Liver (tissue), 9 donors: ENCODE measurements around the gene KRTAP10-9. TPM values are rescaled to one million over a fixed set of nuclear protein-coding genes. Genes with fewer than 3 reads are reported as not detected.

Experiments used
- DNase-seq: peaks from one replicate; pipeline ENCODE4 v3.0.0-alpha.2; 2017; ENCODE audit warnings: low spot score
- H3K27ac ChIP-seq, 2 donors: one replicate each; pipeline ENCODE4 v1.7.0; 2013; ENCODE audit warnings: inconsistent platforms in 2 of 2, low read length in 2 of 2, control low read depth in 1 of 2, low read depth in 1 of 2, mild to moderate bottlenecking in 1 of 2
- H3K27me3 ChIP-seq, 4 donors: one replicate each; pipeline versions ENCODE4 v1.6.1 to v1.7.0; 2013; ENCODE audit warnings: low read length in 3 of 4, inconsistent platforms in 1 of 4, mild to moderate bottlenecking in 1 of 4, moderate library complexity in 1 of 4; ENCODE audit not compliant: control insufficient read depth in 4 of 4, insufficient read depth in 4 of 4
- H3K36me3 ChIP-seq, 4 donors: one replicate each; pipeline versions ENCODE4 v1.6.1 to v1.7.0; 2013; ENCODE audit warnings: low read length in 3 of 4, mild to moderate bottlenecking in 3 of 4, low read depth in 1 of 4, moderate library complexity in 1 of 4; ENCODE audit not compliant: control insufficient read depth in 4 of 4, insufficient read depth in 3 of 4
- H3K4me1 ChIP-seq, 4 donors: one replicate each; pipeline versions ENCODE4 v1.6.1 to v1.7.0; 2013; ENCODE audit warnings: low read length in 3 of 4, mild to moderate bottlenecking in 3 of 4, moderate library complexity in 1 of 4; ENCODE audit not compliant: control insufficient read depth in 4 of 4, insufficient read depth in 4 of 4
- H3K4me3 ChIP-seq, 3 donors: one replicate each; pipeline versions ENCODE4 v1.6.1 to v1.7.0; 2013; ENCODE audit warnings: low read length in 3 of 3, control low read depth in 1 of 3, low read depth in 1 of 3, mild to moderate bottlenecking in 1 of 3
- H3K9ac ChIP-seq, 2 donors: one replicate each; pipeline ENCODE4 v1.7.0; 2013; ENCODE audit warnings: low read length in 2 of 2, mild to moderate bottlenecking in 2 of 2, moderate library complexity in 2 of 2, control low read depth in 1 of 2, low read depth in 1 of 2
- H3K9me3 ChIP-seq, 4 donors: one replicate each; pipeline versions ENCODE4 v1.6.1 to v1.7.0; 2013; ENCODE audit warnings: low read length in 3 of 4; ENCODE audit not compliant: control insufficient read depth in 4 of 4
- ATF3 ChIP-seq: IDR thresholded peaks from 2 replicates; pipeline ENCODE4 v1.6.1; 2016; ENCODE audit warnings: antibody characterized with exemption
- CTCF ChIP-seq: fragments of 150-350 bp; IDR thresholded peaks from 2 replicates; pipeline ENCODE4 v1.5.1; 2017; ENCODE audit warnings: improper control_type of control experiment, low read depth, low read length; ENCODE audit not compliant: missing input control
- EGR1 ChIP-seq, 2 donors: IDR thresholded peaks; 2 replicates each; pipeline ENCODE4 v1.6.1; 2016 to 2018; ENCODE audit warnings: antibody characterized with exemption in 2 of 2, low read depth in 2 of 2
- FOXA1 ChIP-seq: IDR thresholded peaks from 2 replicates; pipeline ENCODE4 v1.6.1; 2016; ENCODE audit warnings: antibody characterized with exemption
- GABPA ChIP-seq, 2 donors: IDR thresholded peaks in 1 of 2; conservative IDR thresholded peaks in 1 of 2; 2 replicates each; pipeline ENCODE4 v1.6.1; 2016; ENCODE audit warnings: antibody characterized with exemption in 2 of 2, mild to moderate bottlenecking in 1 of 2, moderate library complexity in 1 of 2
- JUND ChIP-seq, 2 donors: IDR thresholded peaks; 2 replicates each; pipeline ENCODE4 v1.6.1; 2016; ENCODE audit warnings: antibody characterized with exemption in 2 of 2
- NR2F2 ChIP-seq: IDR thresholded peaks from 2 replicates; pipeline ENCODE4 v1.6.1; 2016; ENCODE audit warnings: antibody characterized with exemption
- RAD21 ChIP-seq, 2 donors: IDR thresholded peaks; 2 replicates each; pipeline ENCODE4 v1.6.1; 2016; ENCODE audit warnings: antibody characterized with exemption in 2 of 2, mild to moderate bottlenecking in 2 of 2
- REST ChIP-seq: IDR thresholded peaks from 2 replicates; pipeline ENCODE4 v1.6.1; 2016; ENCODE audit warnings: antibody characterized with exemption, mild to moderate bottlenecking
- RXRA ChIP-seq, 2 donors: IDR thresholded peaks; 2 replicates each; pipeline ENCODE4 v1.6.1; 2017 to 2018; ENCODE audit warnings: antibody characterized with exemption in 2 of 2, mild to moderate bottlenecking in 1 of 2
- SP1 ChIP-seq: IDR thresholded peaks from 2 replicates; pipeline ENCODE4 v1.6.1; 2018; ENCODE audit warnings: antibody characterized with exemption, mild to moderate bottlenecking
- YY1 ChIP-seq: IDR thresholded peaks from 2 replicates; pipeline ENCODE4 v1.6.1; 2016; ENCODE audit warnings: antibody characterized with exemption, mild to moderate bottlenecking
- WGBS: extraction: QIAGEN DNeasy Blood & Tissue Kit; methylation state at CpG from one replicate; pipeline ENCODE4 v1.1.7; 2013; 5-methylcytosine and 5-hydroxymethylcytosine counted together
- polyA plus RNA-seq, 2 donors: library from polyadenylated mRNA; stranded (reverse) in 1 of 2; unstranded in 1 of 2; fragments of 200-250 nt in 1 of 2; fragments of >200 nt in 1 of 2; fragmentation: Nextera tagmentation in 1 of 2; extraction: Ambion mirVana in 1 of 2; gene quantifications; one replicate each; pipeline versions ENCODE4 v1.2.1 to v1.2.3, GENCODE V29; 2013 to 2015
- total RNA-seq, 2 donors: library from RNA; depleted of rRNA; stranded (reverse); fragments of >200 nt; gene quantifications; one replicate each; pipeline ENCODE4 v1.2.3, GENCODE V29; 2014
- donor health status: healthy.
- donor health status: healthy.
- donor health status: healthy.
- donor health status: healthy.
- donor health status: healthy.

The KRTAP10-9 gene
- total and polyA plus RNA-seq, 4 donors = not detected

GRCh38 chr21:44615911-44616590 is 10.8 kb upstream of the KRTAP10-9 start:
- no peaks in the 10 kb centered on the region for H3K36me3 ChIP-seq
- no peak overlapping the region for H3K4me3 ChIP-seq
- no peak for TF ChIP-seq JUND (IDR thresholded peaks at IDR 0.05)
- TF ChIP-seq RAD21 (IDR thresholded peaks at IDR 0.05) = no peak
- TF ChIP-seq REST = no peak
- TF ChIP-seq CTCF = no peak
- TF ChIP-seq EGR1 (IDR thresholded peaks at IDR 0.05; ENCODE audit: low read depth in 2 of 2) = no peak
- TF ChIP-seq ATF3 = no peak
- no peak for TF ChIP-seq FOXA1
- no peak for TF ChIP-seq RXRA (IDR thresholded peaks at IDR 0.05)
- no peaks in the 10 kb centered on the region for H3K4me1 ChIP-seq
- no peaks in the 10 kb centered on the region for H3K27me3 ChIP-seq
- H3K9me3 ChIP-seq = peaks cover 0 to 3% (median under 1%) of the 10 kb centered on the region in 4 donors
- whole genome bisulfite sequencing = 81% methylated on average over 17 of the region's 17 CpGs
- H3K9ac ChIP-seq = no peak overlapping the region
- peak; percentile 25 for DNase-seq
- H3K27ac ChIP-seq = no peak overlapping the region

GRCh38 chr21:44616591-44616926 is 10.3 kb upstream of the KRTAP10-9 start:
- no peaks in the 10 kb centered on the region for H3K27me3 ChIP-seq
- 82% methylated on average over 16 of the region's 16 CpGs for WGBS
- DNase-seq = no peak
- H3K27ac ChIP-seq = no peak overlapping the region
- no peaks in the 10 kb centered on the region for H3K4me1 ChIP-seq
- no peak overlapping the region for H3K4me3 ChIP-seq
- no peaks in the 10 kb centered on the region for H3K36me3 ChIP-seq
- peaks cover 0 to 1% (median under 1%) of the 10 kb centered on the region in 4 donors for H3K9me3 ChIP-seq
- H3K9ac ChIP-seq = no peak overlapping the region
- TF ChIP-seq REST (no peak), FOXA1 (no peak), GABPA (IDR thresholded peaks at IDR 0.05 in 1 of 2, conservative IDR thresholded peaks at IDR 0.05 in 1 of 2) (no peak), SP1 (no peak), NR2F2 (no peak), YY1 (no peak), EGR1 (IDR thresholded peaks at IDR 0.05; ENCODE audit: low read depth in 2 of 2) (no peak), ATF3 (no peak), RXRA (IDR thresholded peaks at IDR 0.05) (no peak), RAD21 (IDR thresholded peaks at IDR 0.05) (no peak), JUND (IDR thresholded peaks at IDR 0.05) (no peak)
